ENCODE data around the gene MAFF.

DNA sequence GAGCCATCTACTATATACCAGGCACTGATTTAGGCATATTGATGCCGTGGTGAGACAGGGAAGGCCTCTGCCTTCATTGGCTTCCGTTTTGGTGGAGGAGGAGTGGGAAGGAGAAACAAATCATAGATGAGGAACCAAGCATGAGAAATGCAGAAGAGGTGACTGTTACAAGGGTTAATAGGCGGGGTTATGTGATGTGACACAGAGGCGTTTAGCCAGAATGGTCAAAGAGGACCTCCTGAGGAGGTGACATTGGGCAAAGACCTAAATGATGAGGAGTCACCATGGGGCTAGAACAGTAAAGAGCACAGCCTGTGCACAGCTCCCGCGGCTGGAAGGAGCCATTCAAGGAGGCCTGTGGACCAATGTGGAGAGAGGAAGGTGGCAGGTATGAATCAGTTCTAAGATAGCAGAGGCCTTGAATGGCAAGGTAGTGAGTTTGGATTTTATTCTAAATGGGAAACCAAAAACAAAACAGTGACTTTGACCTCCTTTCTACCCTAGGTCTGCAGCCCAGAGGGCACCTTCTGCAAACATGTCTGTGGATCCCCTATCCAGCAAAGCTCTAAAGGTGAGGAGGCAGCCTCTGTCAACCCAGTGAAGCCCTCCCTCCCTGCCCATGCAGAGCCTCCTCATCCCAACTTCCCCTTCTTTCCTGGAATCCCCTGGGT, 11.7 kb downstream of the MAFF start:
- TF ChIP-seq, protein P1, sequence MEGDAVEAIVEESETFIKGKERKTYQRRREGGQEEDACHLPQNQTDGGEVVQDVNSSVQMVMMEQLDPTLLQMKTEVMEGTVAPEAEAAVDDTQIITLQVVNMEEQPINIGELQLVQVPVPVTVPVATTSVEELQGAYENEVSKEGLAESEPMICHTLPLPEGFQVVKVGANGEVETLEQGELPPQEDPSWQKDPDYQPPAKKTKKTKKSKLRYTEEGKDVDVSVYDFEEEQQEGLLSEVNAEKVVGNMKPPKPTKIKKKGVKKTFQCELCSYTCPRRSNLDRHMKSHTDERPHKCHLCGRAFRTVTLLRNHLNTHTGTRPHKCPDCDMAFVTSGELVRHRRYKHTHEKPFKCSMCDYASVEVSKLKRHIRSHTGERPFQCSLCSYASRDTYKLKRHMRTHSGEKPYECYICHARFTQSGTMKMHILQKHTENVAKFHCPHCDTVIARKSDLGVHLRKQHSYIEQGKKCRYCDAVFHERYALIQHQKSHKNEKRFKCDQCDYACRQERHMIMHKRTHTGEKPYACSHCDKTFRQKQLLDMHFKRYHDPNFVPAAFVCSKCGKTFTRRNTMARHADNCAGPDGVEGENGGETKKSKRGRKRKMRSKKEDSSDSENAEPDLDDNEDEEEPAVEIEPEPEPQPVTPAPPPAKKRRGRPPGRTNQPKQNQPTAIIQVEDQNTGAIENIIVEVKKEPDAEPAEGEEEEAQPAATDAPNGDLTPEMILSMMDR (IDR thresholded peaks at IDR 0.05; ENCODE audit: low read length): no peak
- no peak for TF ChIP-seq EZH2 (IDR thresholded peaks at IDR 0.05; ENCODE audit: borderline replicate concordance, low read length)
